ENCODE data around the gene RNU6-8. TPM values are rescaled to one million over a fixed set of nuclear protein-coding genes. Genes with fewer than 3 reads are reported as not detected.

RNU6-8 gene
- total RNA-seq, 1 experiment from 2014 or later = not detected

GRCh38 chr14:32192712-32193373 is 10.2 kb downstream of the RNU6-8 start:
- H3K36me3 Mint-ChIP-seq (ENCODE audit: insufficient read depth in 1 of 3, low read depth in 3 of 3) = no peaks in the 10 kb centered on the region
- Histone ChIP-seq H3K23me2 (ENCODE audit: insufficient read length, low read depth, low read length, poor library complexity, severe bottlenecking) (no peaks in the 10 kb centered on the region), H4K5ac (ENCODE audit: insufficient read length, low read depth, low read length) (no peak overlapping the region), H3K9ac (ENCODE audit: extremely low read depth, insufficient read length, low read length) (no peak overlapping the region), H3K14ac (ENCODE audit: insufficient read depth, low read length) (no peak overlapping the region), H3K4me2 (ENCODE audit: insufficient read depth, insufficient read length, low read length) (no peak overlapping the region), H3K27ac (ENCODE audit: insufficient read length, low read depth, low read length) (no peak overlapping the region), H2BK120ac (ENCODE audit: low read depth, low read length, poor library complexity, severe bottlenecking) (no peak overlapping the region), H2AFZ (ENCODE audit: low read length) (no peak overlapping the region), H2BK12ac (ENCODE audit: insufficient read length, low read depth, low read length) (no peak overlapping the region), H3K9me3 (ENCODE audit: control insufficient read depth, low read depth, low read length) (no peaks in the 10 kb centered on the region), H3T11ph (ENCODE audit: low read length) (no peak overlapping the region), H3K4ac (ENCODE audit: low read depth, low read length) (no peak overlapping the region), H2BK20ac (ENCODE audit: low read depth, low read length, poor library complexity, severe bottlenecking) (no peak overlapping the region), H3K79me1 (ENCODE audit: insufficient read depth, low read depth, low read length, poor library complexity, severe bottlenecking) (no peaks in the 10 kb centered on the region), H3K18ac (ENCODE audit: insufficient read length, low read depth, low read length) (no peak overlapping the region), H4K8ac (replicated peaks; ENCODE audit: insufficient read length, low read depth, low read length) (no peak overlapping the region), H2AK5ac (ENCODE audit: insufficient read length, low read length) (no peak overlapping the region), H2BK5ac (ENCODE audit: insufficient read length, low read length) (no peak overlapping the region), H3K56ac (ENCODE audit: insufficient read length, low read depth, low read length) (no peak overlapping the region), H3K27me3 (ENCODE audit: insufficient read depth, low read length) (no peaks in the 10 kb centered on the region), H4K20me1 (ENCODE audit: control insufficient read depth, insufficient read depth, insufficient read length) (no peaks in the 10 kb centered on the region), H2BK15ac (ENCODE audit: low read depth, low read length) (no peak overlapping the region), H3K4me1 (ENCODE audit: insufficient read depth, low read length) (no peaks in the 10 kb centered on the region), H3K79me2 (ENCODE audit: insufficient read depth, low read length) (no peaks in the 10 kb centered on the region), H4K91ac (ENCODE audit: insufficient read length, low read depth, low read length) (no peak overlapping the region), H3K23ac (ENCODE audit: insufficient read length, low read depth, low read length) (no peak overlapping the region)
- no CpG with 5 or more reads among the region's 2 CpGs for WGBS (ENCODE audit: extremely low coverage, insufficient read length, low lambda C conversion rate)
- TF ChIP-seq CTCF (conservative IDR thresholded peaks at IDR 0.05) = peak; percentile 31; the same call in 1 of the 3 replicates
- no peak overlapping the region for H3K27ac Mint-ChIP-seq
- H3K4me1 Mint-ChIP-seq = peaks cover 0 to 3% of the 10 kb centered on the region in 2 experiments; a peak in 1 of 4 replicates
- H3K27me3 Mint-ChIP-seq (ENCODE audit: low read depth) = peaks cover 2% of the 10 kb centered on the region
- no peaks in the 10 kb centered on the region for H3K9me3 Mint-ChIP-seq
- no peak for DNase-seq
- no peak overlapping the region for H3K4me3 Mint-ChIP-seq

All from H9 (cell line).